ENCODE measurements around the gene P2RY2.

P2RY2 gene

GRCh38 chr11:73205661-73206343, 12.3 kb upstream of the P2RY2 start:
- DNase-seq (ENCODE audit: low read depth), result no peak

- DNase-seq (ENCODE audit: low read depth), result no peak
These were observed 11.3 kb upstream of the P2RY2 start for GRCh38 chr11:73206801-73207200.

GRCh38 chr11:73209892-73210291, 8.2 kb upstream of the P2RY2 start:
- no peak for DNase-seq (ENCODE audit: low read depth)

GRCh38 chr11:73210916-73211667, 7.0 kb upstream of the P2RY2 start:
- DNase-seq (ENCODE audit: low read depth), result no peak

- DNase-seq (ENCODE audit: low read depth), result no peak
These were observed 4.6 kb upstream of the P2RY2 start for GRCh38 chr11:73213196-73214143.

- no peak for DNase-seq (ENCODE audit: low read depth)
These were observed 2.6 kb upstream of the P2RY2 start for GRCh38 chr11:73215191-73216134.

GRCh38 chr11:73216465-73216864, 1.6 kb upstream of the P2RY2 start:
- DNase-seq (ENCODE audit: low read depth), result no peak

GRCh38 chr11:73217131-73217809, 811 bp upstream of the P2RY2 start:
- no peak for DNase-seq (ENCODE audit: low read depth)

GRCh38 chr11:73217810-73218105, 323 bp upstream of the P2RY2 start:
- DNase-seq (ENCODE audit: low read depth), result no peak

- DNase-seq (ENCODE audit: low read depth), result no peak
These were observed 742 bp downstream of the P2RY2 start for GRCh38 chr11:73218830-73219215.

GRCh38 chr11:73219396-73220285, 1.6 kb downstream of the P2RY2 start:
- DNase-seq (ENCODE audit: low read depth), result no peak

GRCh38 chr11:73221451-73221850, 3.4 kb downstream of the P2RY2 start:
- DNase-seq (ENCODE audit: low read depth), result no peak

- no peak for DNase-seq (ENCODE audit: low read depth)
These were observed 3.9 kb downstream of the P2RY2 start for GRCh38 chr11:73221996-73222395.

GRCh38 chr11:73223998-73224730, 6.1 kb downstream of the P2RY2 start:
- no peak for DNase-seq (ENCODE audit: low read depth)

GRCh38 chr11:73225001-73225686, 7.1 kb downstream of the P2RY2 start:
- DNase-seq (ENCODE audit: low read depth), result no peak

GRCh38 chr11:73225851-73226250, 7.8 kb downstream of the P2RY2 start:
- DNase-seq (ENCODE audit: low read depth), result no peak

GRCh38 chr11:73226297-73227006, 8.4 kb downstream of the P2RY2 start:
- DNase-seq (ENCODE audit: low read depth), result no peak

- no peak for DNase-seq (ENCODE audit: low read depth)
These were observed 9.6 kb downstream of the P2RY2 start for GRCh38 chr11:73227571-73228211.
